IMR-90 (cell line): Measurements from ENCODE around the gene NPR2. TPM values are rescaled to one million over a fixed set of nuclear protein-coding genes. Genes with fewer than 3 reads are reported as not detected.

Experiments
- ATAC-seq: fragments of 200-7000 bp; cut with Tn5 transposase; 2 replicates; pipeline ENCODE4 v1.9.1; 2020; ENCODE audit warnings: low read depth, mild to moderate bottlenecking, moderate library complexity
- BruUV-seq: library from RNA; stranded (reverse); fragments of 400-500 nt; replicated peaks from 2 replicates; lab custom pipeline; 2021; lab: Mats Ljungman, UMichigan
- CTCF ChIA-PET: fragments of 300-600 bp; formaldehyde crosslinking; extraction: SDS; loops from one replicate; lab custom pipeline; 2021; ENCODE audit warnings: antibody characterized with exemption; lab: Yijun Ruan, JAX
- POLR2A ChIA-PET: fragments of 300-600 bp; sonication (Branson Sonifier 250); formaldehyde crosslinking; loops from one replicate; lab custom pipeline; 2022; ENCODE audit warnings: antibody characterized with exemption; ENCODE audit not compliant: unreplicated experiment; lab: Charles Lee
- DNase-seq: peaks from one replicate; pipeline ENCODE4 v3.0.0; 2013
- H2AFZ ChIP-seq: replicated peaks from 2 replicates; pipeline ENCODE3; 2013; ENCODE audit warnings: low read length, mild to moderate bottlenecking; ENCODE audit not compliant: poor library complexity
- H2AK5ac ChIP-seq: 2 replicates; pipeline ENCODE4 v1.6.1; 2013; ENCODE audit warnings: low read depth, low read length, inconsistent platforms
- H2AK9ac ChIP-seq: replicated peaks from 2 replicates; pipeline ENCODE3; 2013; ENCODE audit warnings: mild to moderate bottlenecking, low read depth, low read length, moderate library complexity; ENCODE audit not compliant: poor library complexity
- H2BK120ac ChIP-seq: 2 replicates; pipeline ENCODE4 v1.6.1; 2013; ENCODE audit warnings: low read depth, low read length, inconsistent platforms
- H2BK15ac ChIP-seq: 3 replicates; pipeline ENCODE4 v1.6.1; 2013; ENCODE audit warnings: low read depth, low read length, inconsistent platforms
- H2BK20ac ChIP-seq: 2 replicates; pipeline ENCODE4 v1.6.1; 2013; ENCODE audit warnings: low read depth, mild to moderate bottlenecking, inconsistent platforms, low read length, moderate library complexity
- H2BK5ac ChIP-seq: 2 replicates; pipeline ENCODE4 v1.6.1; 2013; ENCODE audit warnings: mild to moderate bottlenecking, low read depth, low read length, inconsistent platforms; ENCODE audit not compliant: poor library complexity, severe bottlenecking
- H3K14ac ChIP-seq: replicated peaks from 2 replicates; pipeline ENCODE4 v1.6.1; 2013; ENCODE audit warnings: low read depth, low read length, inconsistent platforms
- H3K18ac ChIP-seq: 2 replicates; pipeline ENCODE4 v1.6.1; 2013; ENCODE audit warnings: low read depth, low read length, control low read depth
- H3K23ac ChIP-seq: 2 replicates; pipeline ENCODE4 v1.6.1; 2013; ENCODE audit warnings: low read depth, low read length, inconsistent platforms
- H3K27ac ChIP-seq: 2 replicates; pipeline ENCODE4 v1.5.1; 2013; ENCODE audit warnings: mild to moderate bottlenecking, control low read depth, low read length; ENCODE audit not compliant: insufficient read depth
- H3K27me3 ChIP-seq: 2 replicates; pipeline ENCODE4 v1.6.1; 2013; ENCODE audit warnings: low read length; ENCODE audit not compliant: control insufficient read depth, insufficient read depth
- H3K36me3 ChIP-seq: 2 replicates; pipeline ENCODE4 v1.6.1; 2013; ENCODE audit warnings: low read length, mixed read lengths; ENCODE audit not compliant: control insufficient read depth, insufficient read depth
- H3K4ac ChIP-seq: 2 replicates; pipeline ENCODE4 v1.6.1; 2013; ENCODE audit warnings: low read depth, low read length, inconsistent platforms
- H3K4me1 ChIP-seq: 2 replicates; pipeline ENCODE4 v1.6.1; 2013; ENCODE audit warnings: low read length, mixed read lengths; ENCODE audit not compliant: control insufficient read depth, insufficient read depth
- H3K4me2 ChIP-seq: 2 replicates; pipeline ENCODE4 v1.6.1; 2013; ENCODE audit warnings: low read depth, mild to moderate bottlenecking, control low read depth, low read length, moderate library complexity
- H3K4me3 ChIP-seq: 2 replicates; pipeline ENCODE4 v1.5.1; 2013; ENCODE audit warnings: low read depth, mild to moderate bottlenecking, control low read depth, low read length, moderate library complexity; ENCODE audit not compliant: insufficient read depth
- H3K56ac ChIP-seq: 2 replicates; pipeline ENCODE4 v1.6.1; 2013; ENCODE audit warnings: low read length, inconsistent platforms; ENCODE audit not compliant: insufficient read depth; ENCODE audit errors: extremely low read depth
- H3K79me1 ChIP-seq, 2 experiments: 2 replicates each; pipeline ENCODE4 v1.6.1; 2013; ENCODE audit warnings: low read length in 2 of 2, inconsistent platforms in 1 of 2, low read depth in 1 of 2
- H3K9ac ChIP-seq: 2 replicates; pipeline ENCODE4 v1.6.1; 2013; ENCODE audit warnings: low read depth, low read length, control low read depth
- H3K9me1 ChIP-seq: 2 replicates; pipeline ENCODE4 v1.6.1; 2013; ENCODE audit warnings: low read length, inconsistent platforms; ENCODE audit not compliant: insufficient read depth
- H3K9me3 ChIP-seq: 2 replicates; pipeline ENCODE4 v1.6.1; 2013; ENCODE audit warnings: low read length; ENCODE audit not compliant: control insufficient read depth, insufficient read depth
- H4K20me1 ChIP-seq: 2 replicates; pipeline ENCODE4 v1.6.1; 2013; ENCODE audit warnings: low read length, inconsistent platforms; ENCODE audit not compliant: insufficient read depth
- H4K5ac ChIP-seq: 2 replicates; pipeline ENCODE4 v1.6.1; 2013; ENCODE audit warnings: mild to moderate bottlenecking, low read depth, low read length, control low read depth
- H4K8ac ChIP-seq, 2 experiments: 2 replicates each; pipeline ENCODE4 v1.6.1; 2013; ENCODE audit warnings: low read depth in 2 of 2, low read length in 2 of 2, control low read depth in 1 of 2, inconsistent platforms in 1 of 2
- H4K91ac ChIP-seq: 2 replicates; pipeline ENCODE4 v1.6.1; 2013; ENCODE audit warnings: low read depth, low read length, inconsistent platforms; ENCODE audit not compliant: insufficient read depth
- CEBPB ChIP-seq: IDR thresholded peaks from 2 replicates; pipeline ENCODE4 v1.6.1; 2012; ENCODE audit warnings: low read depth, low read length, improper control_type of control experiment
- MAFK ChIP-seq: IDR thresholded peaks from 2 replicates; pipeline ENCODE4 v1.6.1; 2012; ENCODE audit warnings: low read depth, low read length, improper control_type of control experiment
- NFE2L2 ChIP-seq: fragments of 150-350 bp; IDR thresholded peaks from 2 replicates; pipeline ENCODE4 v1.6.1; 2016; ENCODE audit warnings: low read depth, mild to moderate bottlenecking, low read length
- WGBS, 2 experiments: methylation state at CpG; one replicate each; pipeline versions ENCODE4 v1.1.5 to v1.1.7; 2013; ENCODE audit warnings: missing lambda C conversion rate in 2 of 2; ENCODE audit not compliant: insufficient read length in 1 of 2; ENCODE audit errors: extremely low coverage in 2 of 2; 5-methylcytosine and 5-hydroxymethylcytosine counted together
- dilution Hi-C: fragments of 300-500 bp; cut with HindIII; formaldehyde crosslinking; loops from one replicate; pipeline ENCODE4 v1.14.3; 2018; ENCODE audit warnings: low sequenced_read_pairs; ENCODE audit not compliant: unreplicated experiment
- in situ Hi-C: fragments of 300-500 bp; cut with MboI; formaldehyde crosslinking; loops from 3 replicates; pipeline ENCODE4 v1.14.3; 2019; ENCODE audit warnings: low sequenced_read_pairs, inconsistent platforms, mixed read lengths
- intact Hi-C: fragments of 100-400 bp; cut with micrococcal nuclease; formaldehyde crosslinking; loops from 2 replicates; pipeline ENCODE4 v1.10.0; 2022
- polyA plus RNA-seq, 3 experiments: library from polyadenylated mRNA; depleted of rRNA; stranded (reverse); fragments of >200 nt; gene quantifications; 2 replicates each; pipeline ENCODE4 v1.2.3, GENCODE V29; 2012; ENCODE audit warnings: low replicate concordance in 1 of 3
- total RNA-seq: library from RNA; depleted of rRNA; stranded (reverse); fragments of >200 nt; gene quantifications from 2 replicates; pipeline ENCODE4 v1.2.3, GENCODE V29; 2012

Gene NPR2
- total and polyA plus RNA-seq, 2 of the 4 experiments (the other 2 are of a cell fraction) = 5.2 to 35.7 TPM

DNA sequence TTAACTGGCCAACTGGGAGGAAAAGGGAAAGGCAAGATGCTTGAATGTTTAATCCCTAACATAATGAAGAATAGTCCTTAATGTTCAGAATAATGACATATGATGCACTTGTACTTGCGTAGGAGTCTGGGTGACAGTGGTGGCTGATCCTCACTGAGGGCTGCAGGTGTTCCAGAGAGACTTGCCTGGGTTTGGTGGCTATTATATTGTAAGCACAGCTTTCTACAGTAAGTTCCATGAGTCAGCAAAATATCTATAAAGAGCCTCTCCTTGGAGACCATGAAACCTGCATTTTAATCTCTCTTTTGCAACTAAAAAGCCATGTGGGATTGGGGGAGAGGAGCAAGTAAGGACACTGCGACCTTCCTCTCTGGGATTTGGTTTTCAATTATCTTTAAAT lies 1.9 kb upstream of the NPR2 start:
- no peak overlapping the region for H4K91ac ChIP-seq
- H3K9me1 ChIP-seq = peaks cover 20% of the 10 kb centered on the region
- peaks cover 16 to 30% of the 10 kb centered on the region in 2 experiments for H3K79me1 ChIP-seq
- in situ Hi-C loops (no loop called here), dilution Hi-C loops (no loop called here), intact Hi-C loops (no loop called here)
- H2BK5ac ChIP-seq = no peak overlapping the region
- no peak overlapping the region for H3K4me3 ChIP-seq
- DNase-seq = no peak
- no peak overlapping the region for H3K14ac ChIP-seq
- no peak overlapping the region for H3K18ac ChIP-seq
- H4K20me1 ChIP-seq = no peaks in the 10 kb centered on the region
- ChIA-PET CTCF (interaction anchor here (0.6 to 2.1 kb wide), 16 partner anchors 12 to 240 kb away, joined by 3 to 25 read pairs (median 4); partner anchors contain the start of genes OR13J1 and SPAG8), POLR2A (interaction anchor here (0.8 kb wide), 1 partner anchor 93 kb away, joined by 3 read pairs; no protein-coding TSS in a partner anchor)
- H4K8ac ChIP-seq = no peak overlapping the region
- no peak overlapping the region for H3K4me2 ChIP-seq
- no peak overlapping the region for H3K56ac ChIP-seq
- BruUV-seq = no TSS peak
- H3K27ac ChIP-seq = no peak overlapping the region
- no peak overlapping the region for H2BK120ac ChIP-seq
- H2AK5ac ChIP-seq = no peak overlapping the region
- H2AFZ ChIP-seq = no peak overlapping the region
- no peak for ATAC-seq
- H3K9me3 ChIP-seq = no peaks in the 10 kb centered on the region
- no peak overlapping the region for H4K5ac ChIP-seq
- no peak overlapping the region for H3K4ac ChIP-seq
- peaks cover 15% of the 10 kb centered on the region for H3K27me3 ChIP-seq
- no peak overlapping the region for H2BK15ac ChIP-seq
- H2AK9ac ChIP-seq = no peak overlapping the region
- H3K36me3 ChIP-seq = no peaks in the 10 kb centered on the region
- TF ChIP-seq MAFK = peak; percentile 92
- peak; percentile 50; the same call in 1 of the 2 replicates for TF ChIP-seq NFE2L2
- no peak for TF ChIP-seq CEBPB
- H2BK20ac ChIP-seq = no peak overlapping the region
- no CpG with 5 or more reads among the region's 2 CpGs for WGBS, 2 experiments
- H3K23ac ChIP-seq = no peak overlapping the region
- no peak overlapping the region for H3K9ac ChIP-seq
- peaks cover 27% of the 10 kb centered on the region for H3K4me1 ChIP-seq
